Transverse colon (tissue), 4 donors: ENCODE data around the gene MAPK14. TPM values are rescaled to one million over a fixed set of nuclear protein-coding genes. Genes with fewer than 3 reads are reported as not detected.

Experiments
- DNase-seq: peaks from one replicate; pipeline ENCODE4 v3.0.0-alpha.2; 2019
- H3K27ac ChIP-seq, 4 donors: fragments of 200-600 bp; sonication (generic); 2 replicates each; pipeline ENCODE4 v1.5.1; 2016 to 2018; ENCODE audit warnings: inconsistent platforms in 4 of 4
- H3K27me3 ChIP-seq: fragments of 200-600 bp; sonication (generic); 2 replicates; pipeline ENCODE4 v1.5.1; 2017; ENCODE audit warnings: inconsistent platforms
- H3K36me3 ChIP-seq, 4 donors: fragments of 200-600 bp; sonication (generic); 2 replicates each; pipeline ENCODE4 v1.5.1; 2017 to 2019; ENCODE audit warnings: inconsistent platforms in 4 of 4
- H3K4me1 ChIP-seq, 4 donors: fragments of 200-600 bp; sonication (generic); 2 replicates each; pipeline ENCODE4 v1.5.1; 2017 to 2020; ENCODE audit warnings: inconsistent platforms in 4 of 4
- H3K4me3 ChIP-seq, 4 donors: fragments of 200-600 bp; sonication (generic); 1 replicate in 1 of 4; 2 replicates in 3 of 4; pipeline versions ENCODE4 v1.5.1 to v1.6.1; 2017 to 2019; ENCODE audit warnings: inconsistent platforms in 4 of 4
- H3K9me3 ChIP-seq, 2 donors: fragments of 200-600 bp; sonication (generic); 2 replicates each; pipeline ENCODE4 v1.5.1; 2017 to 2019; ENCODE audit warnings: inconsistent platforms in 2 of 2
- EP300 ChIP-seq: sonication (generic); formaldehyde crosslinking; IDR thresholded peaks from one replicate; pipeline ENCODE4 v1.6.1; 2017; ENCODE audit warnings: antibody characterized with exemption, low read depth
- POLR2A ChIP-seq: fragments of 450-650 bp; IDR thresholded peaks from one replicate; pipeline ENCODE4 v1.6.1; 2016; ENCODE audit warnings: antibody characterized with exemption, mild to moderate bottlenecking, moderate library complexity
- POLR2AphosphoS5 ChIP-seq, 3 donors: sonication (generic); formaldehyde crosslinking; IDR thresholded peaks; one replicate each; pipeline ENCODE4 v1.6.1; 2016; ENCODE audit warnings: antibody characterized with exemption in 3 of 3
- WGBS, 2 donors: methylation state at CpG; one replicate each; pipeline ENCODE4 v1.1.5; 2018; ENCODE audit warnings: low coverage in 1 of 2; 5-methylcytosine and 5-hydroxymethylcytosine counted together
- in situ Hi-C, 4 donors: fragments of 200-750 bp; cut with MboI; loops; one replicate each; pipeline versions ENCODE4 v1.15.0 to v1.15.1; 2017; ENCODE audit warnings: low sequenced_read_pairs in 3 of 4, low pct_ligation_motif_present in 1 of 4, low pct_unique_long_range_greater_than_20kb in 1 of 4
- intact Hi-C: fragments of 100-400 bp; cut with DNase I; formaldehyde crosslinking; loops from one replicate; pipeline ENCODE4 v1.15.1; 2023; ENCODE audit warnings: low total_unique reads
- total RNA-seq, 4 donors: library from RNA; depleted of rRNA; stranded (reverse); fragments of >200 nt; gene quantifications; one replicate each; pipeline ENCODE4 v1.1.0, GENCODE V29; 2016
- TF ChIP-seq, protein P1 (sequence below), 5 experiments: fragments of 200-600 bp in 3 of 5; fragments of 450-650 bp in 2 of 5; sonication (generic) in 3 of 5; IDR thresholded peaks; 1 replicate in 2 of 5; 2 replicates in 3 of 5; pipeline ENCODE4 v1.5.1; 2016 to 2017; ENCODE audit warnings: antibody characterized with exemption in 5 of 5, inconsistent platforms in 3 of 5, mild to moderate bottlenecking in 2 of 5, moderate library complexity in 1 of 5

Gene MAPK14
- total RNA-seq, 4 donors from 2014 or later: 82.2 to 132 (median 112) TPM

DNA sequence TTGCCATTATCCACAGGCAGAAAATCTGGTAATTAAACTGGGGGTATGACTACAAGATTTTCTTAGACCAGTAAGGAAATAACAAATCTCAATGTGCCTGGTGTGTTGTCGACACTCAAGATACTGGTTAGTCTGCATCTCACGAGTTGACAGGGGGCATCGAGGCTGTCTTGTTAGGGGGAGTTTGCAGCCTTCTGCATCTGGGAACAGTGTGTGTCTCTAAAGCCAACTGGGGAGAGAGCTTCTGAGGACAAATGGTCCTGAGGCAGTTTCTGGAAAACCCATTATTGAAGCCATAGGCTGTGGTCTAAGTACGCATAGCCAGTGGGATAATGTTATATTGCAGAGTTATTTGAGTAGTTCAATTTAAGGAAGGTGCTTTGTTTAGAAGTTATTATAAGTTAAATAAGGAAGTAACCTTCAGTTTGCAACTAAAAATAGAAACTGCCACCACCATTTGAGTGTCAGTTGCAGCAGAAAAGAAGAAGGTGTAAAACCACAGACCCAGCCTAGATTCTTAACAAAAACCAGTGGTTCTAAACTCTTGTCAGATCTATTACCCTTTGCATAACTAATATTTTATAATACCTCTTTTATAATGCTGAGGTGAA, 87.3 kb downstream of the MAPK14 start:
- TF ChIP-seq POLR2AphosphoS5 (IDR thresholded peaks at IDR 0.05) (no peak), POLR2A (no peak), EP300 (no peak)
- TF ChIP-seq, protein P1, sequence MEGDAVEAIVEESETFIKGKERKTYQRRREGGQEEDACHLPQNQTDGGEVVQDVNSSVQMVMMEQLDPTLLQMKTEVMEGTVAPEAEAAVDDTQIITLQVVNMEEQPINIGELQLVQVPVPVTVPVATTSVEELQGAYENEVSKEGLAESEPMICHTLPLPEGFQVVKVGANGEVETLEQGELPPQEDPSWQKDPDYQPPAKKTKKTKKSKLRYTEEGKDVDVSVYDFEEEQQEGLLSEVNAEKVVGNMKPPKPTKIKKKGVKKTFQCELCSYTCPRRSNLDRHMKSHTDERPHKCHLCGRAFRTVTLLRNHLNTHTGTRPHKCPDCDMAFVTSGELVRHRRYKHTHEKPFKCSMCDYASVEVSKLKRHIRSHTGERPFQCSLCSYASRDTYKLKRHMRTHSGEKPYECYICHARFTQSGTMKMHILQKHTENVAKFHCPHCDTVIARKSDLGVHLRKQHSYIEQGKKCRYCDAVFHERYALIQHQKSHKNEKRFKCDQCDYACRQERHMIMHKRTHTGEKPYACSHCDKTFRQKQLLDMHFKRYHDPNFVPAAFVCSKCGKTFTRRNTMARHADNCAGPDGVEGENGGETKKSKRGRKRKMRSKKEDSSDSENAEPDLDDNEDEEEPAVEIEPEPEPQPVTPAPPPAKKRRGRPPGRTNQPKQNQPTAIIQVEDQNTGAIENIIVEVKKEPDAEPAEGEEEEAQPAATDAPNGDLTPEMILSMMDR (IDR thresholded peaks at IDR 0.05): no peak
- no peak for DNase-seq
- H3K4me3 ChIP-seq: no peak overlapping the region
- intact Hi-C loops (no loop called here), in situ Hi-C loops (loop anchor here in 1 of 4 donors (25.0 kb wide), 1 partner anchor 247 kb away; no protein-coding TSS in a partner anchor)
- H3K4me1 ChIP-seq: peaks cover 4 to 60% (median 12%) of the 10 kb centered on the region in 4 donors
- peaks cover 0 to 15% (median 1%) of the 10 kb centered on the region in 4 donors for H3K36me3 ChIP-seq
- 24 to 54% methylated on average over 2 to 4 of the region's 4 CpGs for WGBS, 2 donors
- no peaks in the 10 kb centered on the region for H3K27me3 ChIP-seq
- peak overlapping the region; percentile 40 to 63 (median 54) for H3K27ac ChIP-seq
- no peaks in the 10 kb centered on the region for H3K9me3 ChIP-seq

DNA sequence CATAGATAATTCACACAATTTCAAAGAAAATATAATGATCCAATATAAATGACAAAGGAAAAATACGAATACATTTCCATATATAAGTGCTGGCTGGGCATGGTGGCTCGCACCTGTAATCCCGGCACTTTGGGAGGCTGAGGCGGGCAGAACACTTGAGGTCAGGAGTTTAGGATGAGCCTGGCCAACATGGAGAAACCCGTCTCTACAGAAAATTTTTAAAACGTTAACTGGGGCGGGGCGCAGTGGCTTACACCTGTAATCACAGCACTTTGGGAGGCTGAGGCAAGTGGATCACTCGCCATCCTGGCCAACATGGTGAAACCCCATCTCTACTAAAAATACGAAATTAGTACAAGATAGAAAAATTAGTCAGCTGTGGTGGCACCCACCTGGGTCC, 87.8 kb downstream of the MAPK14 start:
- in situ Hi-C loops (loop anchor here in 1 of 4 donors (25.0 kb wide), 1 partner anchor 247 kb away; no protein-coding TSS in a partner anchor), intact Hi-C loops (no loop called here)
- Histone ChIP-seq H3K27me3 (no peaks in the 10 kb centered on the region), H3K4me1 (peaks cover 4 to 63% (median 12%) of the 10 kb centered on the region in 4 donors), H3K4me3 (no peak overlapping the region), H3K36me3 (peaks cover 0 to 11% (median 1%) of the 10 kb centered on the region in 4 donors), H3K9me3 (no peaks in the 10 kb centered on the region), H3K27ac (peak overlapping the region; percentile 40 to 63 (median 54))
- 73 to 88% methylated on average over 4 to 10 of the region's 10 CpGs for WGBS, 2 donors
- DNase-seq: no peak
- no peak for TF ChIP-seq POLR2AphosphoS5 (IDR thresholded peaks at IDR 0.05)
- TF ChIP-seq EP300: no peak
- TF ChIP-seq, protein P1 (IDR thresholded peaks at IDR 0.05): no peak
- no peak for TF ChIP-seq POLR2A

DNA sequence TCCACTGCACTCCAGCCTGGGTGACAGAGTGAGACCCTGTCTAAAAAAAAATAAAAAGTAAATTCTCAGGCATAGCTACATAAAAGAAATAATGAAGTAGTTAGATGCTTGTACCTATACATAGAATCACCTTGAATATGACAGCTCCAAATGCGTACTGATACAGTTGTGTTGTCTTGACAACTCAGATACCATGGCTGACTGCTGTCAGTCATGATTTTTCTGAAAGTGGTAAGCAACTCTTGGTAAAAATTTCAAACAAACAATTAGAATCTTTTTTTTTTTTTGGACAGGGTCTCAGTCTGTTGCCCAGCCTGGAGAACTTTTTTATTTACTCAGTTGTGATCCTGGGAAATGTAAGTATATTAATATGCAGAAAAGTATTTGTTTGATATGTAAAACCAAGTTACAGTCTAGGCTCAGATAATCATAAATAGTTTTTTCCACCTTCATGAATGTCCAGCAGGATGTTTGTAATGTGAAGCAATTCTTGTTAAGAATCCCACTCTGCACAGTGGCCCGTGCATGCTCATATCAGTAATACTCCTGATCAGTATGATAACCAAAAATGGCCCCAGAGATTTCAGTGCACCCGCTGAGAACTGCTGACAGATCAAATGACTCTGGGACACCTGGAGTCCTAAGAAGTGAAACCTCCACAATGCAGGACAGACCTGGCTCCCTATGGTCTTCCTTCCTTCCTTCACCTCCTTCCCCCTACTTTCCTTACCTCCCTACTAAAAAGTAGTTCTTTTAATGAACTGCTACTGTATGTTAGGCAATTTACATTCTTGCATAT, 88.7 kb downstream of the MAPK14 start:
- no peak for TF ChIP-seq POLR2AphosphoS5 (IDR thresholded peaks at IDR 0.05)
- Histone ChIP-seq H3K4me3 (no peak overlapping the region), H3K27ac (no peak overlapping the region), H3K9me3 (no peaks in the 10 kb centered on the region), H3K4me1 (peaks cover 10 to 63% (median 19%) of the 10 kb centered on the region in 4 donors), H3K27me3 (no peaks in the 10 kb centered on the region), H3K36me3 (peaks cover 0 to 3% (median 1%) of the 10 kb centered on the region in 4 donors)
- 83 to 94% methylated on average over 2 to 3 of the region's 3 CpGs for WGBS, 2 donors
- in situ Hi-C loops: loop anchor here in 1 of 4 donors (25.0 kb wide), 1 partner anchor 246 kb away; no protein-coding TSS in a partner anchor
- no peak for DNase-seq
- intact Hi-C loops: no loop called here

DNA sequence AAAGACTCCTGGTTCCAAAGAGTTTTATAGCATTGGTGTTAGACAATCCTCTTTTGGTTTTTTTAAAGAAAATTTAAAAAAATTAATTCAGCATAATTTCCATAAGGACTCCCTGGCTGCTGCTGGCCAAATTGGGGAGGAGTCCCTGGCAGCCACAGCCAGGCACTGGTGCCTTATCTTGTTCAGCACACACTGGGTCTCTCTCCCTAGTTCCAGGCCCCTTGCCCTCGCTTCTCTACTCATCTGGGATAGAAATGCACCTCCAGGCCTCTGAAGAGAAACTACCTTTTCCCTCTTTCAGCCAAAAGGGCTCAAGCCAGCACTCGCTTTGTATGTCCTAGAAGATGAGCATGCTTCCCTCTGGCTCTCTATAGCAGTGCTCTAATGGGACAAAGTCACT, 89.3 kb downstream of the MAPK14 start:
- H3K4me3 ChIP-seq: no peak overlapping the region
- H3K4me1 ChIP-seq: peaks cover 14 to 65% (median 26%) of the 10 kb centered on the region in 4 donors
- TF ChIP-seq POLR2AphosphoS5 (IDR thresholded peaks at IDR 0.05) (no peak), POLR2A (no peak), EP300 (no peak)
- TF ChIP-seq, protein P1 (IDR thresholded peaks at IDR 0.05): no peak
- H3K27ac ChIP-seq: no peak overlapping the region
- H3K9me3 ChIP-seq: no peaks in the 10 kb centered on the region
- peaks cover 0 to 3% (median 0%) of the 10 kb centered on the region in 4 donors for H3K36me3 ChIP-seq
- intact Hi-C loops: no loop called here
- no peaks in the 10 kb centered on the region for H3K27me3 ChIP-seq
- DNase-seq: no peak
- WGBS, 2 donors: 100% methylated on average over 2 of the region's 2 CpGs; no CpG with 5 or more reads in 1 of the 2 donors
- in situ Hi-C loops: loop anchor here in 1 of 4 donors (25.0 kb wide), 1 partner anchor 245 kb away; no protein-coding TSS in a partner anchor
